HG03354 (cell line): ENCODE data around the gene SNX19.
A peak's percentile ranks its signal among the peaks of the same experiment; 100 is the strongest.

Experiments
- ATAC-seq: cut with Tn5 transposase; IDR thresholded peaks from one replicate; pipeline ENCODE4 v1.9.1; 2021; ENCODE audit warnings: mild to moderate bottlenecking; ENCODE audit not compliant: unreplicated experiment, poor library complexity, severe bottlenecking

Gene SNX19

GRCh38 chr11:130854483-130854882, 61.8 kb downstream of the SNX19 start:
- peak; percentile 90 for ATAC-seq

GRCh38 chr11:130852589-130852988, 63.7 kb downstream of the SNX19 start:
- ATAC-seq: no peak

GRCh38 chr11:130850185-130850944, 65.9 kb downstream of the SNX19 start:
- ATAC-seq: no peak

GRCh38 chr11:130849215-130849568, 67.1 kb downstream of the SNX19 start:
- ATAC-seq: no peak

- ATAC-seq: no peak
Observed at GRCh38 chr11:130848361-130849214, 67.7 kb downstream of the SNX19 start.

GRCh38 chr11:130847517-130847916, 68.8 kb downstream of the SNX19 start:
- ATAC-seq: no peak

GRCh38 chr11:130846606-130847005, 69.7 kb downstream of the SNX19 start:
- no peak for ATAC-seq

- no peak for ATAC-seq
Observed at GRCh38 chr11:130842001-130842400, 74.3 kb downstream of the SNX19 start.

- no peak for ATAC-seq
Observed at GRCh38 chr11:130840679-130841078, 75.6 kb downstream of the SNX19 start.

- no peak for ATAC-seq
Observed at GRCh38 chr11:130839981-130840666, 76.2 kb downstream of the SNX19 start.

- no peak for ATAC-seq
Observed at GRCh38 chr11:130837194-130837593, 79.1 kb downstream of the SNX19 start.

- no peak for ATAC-seq
Observed at GRCh38 chr11:130834886-130835285, 81.4 kb downstream of the SNX19 start.

- no peak for ATAC-seq
Observed at GRCh38 chr11:130832566-130833425, 83.5 kb downstream of the SNX19 start.

- no peak for ATAC-seq
Observed at GRCh38 chr11:130831976-130832375, 84.3 kb downstream of the SNX19 start.

GRCh38 chr11:130831506-130831905, 84.8 kb downstream of the SNX19 start:
- no peak for ATAC-seq

- no peak for ATAC-seq
Observed at GRCh38 chr11:130830566-130830965, 85.7 kb downstream of the SNX19 start.

- ATAC-seq: no peak
Observed at GRCh38 chr11:130829920-130830511, 86.3 kb downstream of the SNX19 start.

GRCh38 chr11:130828741-130829140, 87.5 kb downstream of the SNX19 start:
- ATAC-seq: no peak
